ENCODE measurements around the gene SPATS2L. TPM values are rescaled to one million over a fixed set of nuclear protein-coding genes. Genes with fewer than 3 reads are reported as not detected.
A peak's percentile ranks its signal among the peaks of the same experiment; 100 is the strongest.

SPATS2L gene
- total RNA-seq: 51.0 TPM

- peak; percentile 76 for ATAC-seq
Measured at GRCh38 chr2:200306196-200306930, at the start of gene SPATS2L. SPATS2L (plus strand) TSS chr2:200306693; CDS start chr2:200389245, 82,552 bp downstream.

GRCh38 chr2:200257570-200257969 is 48.9 kb upstream of the SPATS2L start:
- no peak for ATAC-seq

GRCh38 chr2:200258081-200258480 is 48.4 kb upstream of the SPATS2L start:
- no peak for ATAC-seq

- no peak for ATAC-seq
Measured at GRCh38 chr2:200258881-200259576, 47.5 kb upstream of the SPATS2L start.

GRCh38 chr2:200259577-200259957 is 46.9 kb upstream of the SPATS2L start:
- ATAC-seq: peak; percentile 65

- no peak for ATAC-seq
Measured at GRCh38 chr2:200262047-200262446, 44.4 kb upstream of the SPATS2L start.

- no peak for ATAC-seq
Measured at GRCh38 chr2:200263279-200263678, 43.2 kb upstream of the SPATS2L start.

GRCh38 chr2:200264631-200265030 is 41.9 kb upstream of the SPATS2L start:
- ATAC-seq: no peak

GRCh38 chr2:200266406-200266805 is 40.1 kb upstream of the SPATS2L start:
- ATAC-seq: no peak

- no peak for ATAC-seq
Measured at GRCh38 chr2:200267350-200267749, 39.1 kb upstream of the SPATS2L start.

GRCh38 chr2:200270732-200271131 is 35.8 kb upstream of the SPATS2L start:
- no peak for ATAC-seq

- ATAC-seq: no peak
Measured at GRCh38 chr2:200272320-200272719, 34.2 kb upstream of the SPATS2L start.

- ATAC-seq: no peak
Measured at GRCh38 chr2:200274116-200275075, 32.1 kb upstream of the SPATS2L start.

- no peak for ATAC-seq
Measured at GRCh38 chr2:200275295-200276013, 31.0 kb upstream of the SPATS2L start.

GRCh38 chr2:200276472-200276871 is 30.0 kb upstream of the SPATS2L start:
- ATAC-seq: no peak

- peak; percentile 95 for ATAC-seq
Measured at GRCh38 chr2:200278694-200279316, 27.7 kb upstream of the SPATS2L start.

GRCh38 chr2:200279857-200280256 is 26.6 kb upstream of the SPATS2L start:
- no peak for ATAC-seq

- ATAC-seq: no peak
Measured at GRCh38 chr2:200286578-200286977, 19.9 kb upstream of the SPATS2L start.

GRCh38 chr2:200288670-200289429 is 17.6 kb upstream of the SPATS2L start:
- peak; percentile 69 for ATAC-seq

- ATAC-seq: no peak
Measured at GRCh38 chr2:200296118-200296517, 10.4 kb upstream of the SPATS2L start.

GRCh38 chr2:200297100-200297499 is 9.4 kb upstream of the SPATS2L start:
- no peak for ATAC-seq
